ENCODE measurements around the gene NPAS3.
A peak's percentile ranks its signal among the peaks of the same experiment; 100 is the strongest.

Gene NPAS3

DNA sequence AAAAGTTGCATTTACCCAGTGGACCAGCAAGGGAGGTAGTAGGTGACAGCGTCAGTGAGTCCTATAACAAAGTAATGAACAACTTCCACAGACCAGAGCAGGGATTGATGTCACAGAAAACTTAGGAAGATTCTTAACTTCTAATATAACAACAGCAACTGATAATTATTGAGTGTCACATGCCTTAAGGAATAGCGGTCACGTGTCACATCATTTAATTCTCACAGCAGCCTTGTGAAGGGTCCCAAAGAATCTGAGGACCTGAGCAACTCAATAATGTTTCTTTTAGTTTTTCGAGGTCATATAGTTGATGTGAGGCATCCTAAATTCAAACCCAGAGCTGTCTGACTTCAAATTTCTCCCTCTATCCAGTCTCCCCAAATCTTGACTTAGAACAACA lies 590.0 kb downstream of the NPAS3 start:
- no peak for DNase-seq

DNA sequence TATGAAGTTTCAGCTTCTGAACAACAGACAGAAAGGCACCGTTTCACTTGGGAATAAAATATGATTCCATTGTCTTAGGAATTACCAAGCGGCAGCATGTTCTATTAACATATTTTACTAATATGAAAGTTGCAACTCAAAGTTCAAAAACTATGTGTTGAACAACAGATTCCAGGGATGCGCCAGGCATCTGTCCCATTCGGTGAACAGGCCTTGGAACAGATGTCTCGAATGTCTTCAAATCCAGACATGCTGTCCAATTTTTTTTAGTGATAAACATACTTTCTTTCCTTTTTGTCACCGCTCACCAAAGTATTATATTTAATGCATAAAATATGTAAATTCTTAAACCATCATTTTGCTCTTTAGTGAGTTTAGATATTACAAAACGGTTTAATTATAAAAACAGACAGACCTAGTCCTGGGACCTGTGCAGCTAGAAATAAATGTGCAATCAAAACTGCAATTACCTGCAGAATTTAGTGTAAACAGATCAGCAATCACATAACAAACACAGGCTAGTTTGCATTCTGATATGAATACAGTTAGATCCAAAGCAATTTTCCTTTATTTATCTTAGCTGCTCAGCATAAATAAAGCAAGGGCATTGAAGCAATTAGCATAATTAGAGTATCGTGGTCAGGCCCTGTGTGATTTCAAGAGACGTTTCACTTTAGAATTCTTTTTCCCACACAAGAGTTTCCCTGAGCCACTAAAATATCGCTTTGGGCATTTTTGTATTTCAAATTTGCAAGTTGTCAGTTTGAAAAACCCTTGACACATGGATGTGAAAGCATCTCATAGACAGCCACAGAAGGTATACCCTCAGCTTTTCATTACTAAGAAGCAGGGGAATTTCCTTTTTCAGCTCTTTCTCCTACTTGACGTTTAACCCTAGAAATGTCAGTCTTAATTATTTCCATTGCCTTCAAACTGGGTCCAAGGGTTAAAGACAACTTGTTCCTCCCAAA lies 591.4 kb downstream of the NPAS3 start:
- no peak for DNase-seq

DNA sequence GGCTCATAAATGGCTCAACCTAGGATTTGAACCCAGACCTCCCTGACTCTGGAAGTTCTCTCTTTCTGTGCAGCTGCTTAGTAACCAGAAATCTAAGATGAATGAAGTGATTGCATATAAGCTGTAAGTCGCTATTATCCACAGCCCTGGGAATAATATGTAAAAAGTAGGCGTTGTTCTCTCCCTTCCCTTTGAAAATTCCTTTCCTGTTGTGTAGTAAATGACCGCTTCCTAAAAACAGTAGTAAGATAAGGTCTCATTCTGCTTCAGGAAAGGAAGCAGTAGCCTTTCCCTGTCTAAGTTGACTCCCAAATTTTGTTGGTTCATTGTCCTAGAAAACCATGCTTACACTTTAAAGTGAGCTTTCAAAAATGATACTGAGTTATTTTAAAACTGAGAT lies 593.9 kb downstream of the NPAS3 start:
- DNase-seq, result no peak

DNA sequence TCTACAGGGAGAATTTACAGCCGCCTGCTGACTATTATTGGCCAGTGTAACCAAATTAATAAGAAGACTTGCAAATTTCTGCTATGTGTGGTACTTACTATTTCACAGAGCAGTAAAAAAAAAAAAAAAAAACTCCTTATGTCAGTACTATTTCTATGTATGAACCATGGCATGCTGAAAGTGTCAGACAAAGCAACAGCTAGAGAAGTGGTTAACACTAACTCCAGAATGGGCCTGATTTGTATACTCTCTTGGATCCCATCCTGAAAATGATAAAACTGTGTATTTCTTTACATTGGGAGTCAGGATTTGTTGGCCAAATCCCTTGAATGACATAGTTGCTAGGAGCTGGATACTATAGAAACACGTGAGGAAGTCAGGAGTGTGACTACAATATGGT lies 595.4 kb downstream of the NPAS3 start:
- DNase-seq, result no peak

DNA sequence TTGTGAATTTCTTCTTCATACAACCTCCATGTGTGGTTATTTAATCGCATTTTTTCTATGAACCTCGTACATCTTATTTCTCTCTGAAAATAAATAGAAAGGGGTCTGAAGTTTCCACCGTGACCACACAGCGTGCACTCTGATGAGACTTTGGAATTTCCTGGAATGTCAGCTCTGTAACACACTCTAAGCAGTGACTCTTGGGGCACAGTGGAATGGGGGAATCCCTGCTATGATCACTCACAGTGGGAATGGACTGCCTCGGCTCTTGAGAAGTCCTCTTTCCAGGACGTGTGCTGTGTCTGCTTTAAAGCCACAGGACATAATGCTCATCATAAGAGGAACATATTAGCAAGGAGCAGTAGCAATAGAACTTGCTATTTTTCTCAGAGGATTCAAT lies 596.0 kb downstream of the NPAS3 start:
- DNase-seq, result no peak

DNA sequence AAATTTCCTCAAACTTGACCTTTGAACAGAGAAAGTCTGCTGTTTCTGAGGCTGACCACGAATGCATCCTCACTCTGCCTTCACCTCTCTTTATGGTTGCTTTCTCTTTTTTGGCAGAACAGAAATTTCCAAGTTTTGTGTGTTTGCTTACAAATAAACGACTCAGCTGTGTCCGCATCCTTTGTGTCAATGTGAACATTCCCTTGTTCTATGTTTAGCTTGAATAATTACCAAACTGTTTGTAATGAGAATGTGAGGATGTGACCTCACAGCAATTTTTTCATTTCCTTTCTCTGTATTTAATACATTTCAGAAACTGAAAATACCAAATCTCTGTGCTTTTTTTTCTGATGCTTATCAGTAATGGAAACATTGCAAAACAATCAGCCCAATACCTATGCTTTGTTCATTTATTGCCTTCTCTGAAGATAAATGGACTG lies 601.3 kb downstream of the NPAS3 start:
- DNase-seq, result no peak

DNA sequence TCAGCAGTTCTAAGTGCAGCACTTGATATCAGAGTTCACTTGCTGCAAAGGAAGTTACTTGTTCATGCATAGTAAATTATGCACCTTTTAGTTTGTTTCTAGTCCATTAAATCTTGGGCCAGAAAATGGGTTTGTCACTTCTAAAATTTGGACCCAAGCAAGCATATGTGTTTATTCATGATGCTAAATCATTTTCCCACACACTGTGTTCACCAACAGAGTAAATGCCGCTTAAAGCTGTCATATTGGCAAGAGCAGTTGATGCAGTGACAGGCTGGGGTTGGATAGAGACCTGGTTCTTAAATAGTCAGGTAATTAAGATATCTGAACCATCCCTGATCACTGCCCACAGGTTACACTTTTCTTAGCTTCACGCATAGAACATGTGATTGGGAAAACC lies 602.5 kb downstream of the NPAS3 start:
- DNase-seq, result no peak

DNA sequence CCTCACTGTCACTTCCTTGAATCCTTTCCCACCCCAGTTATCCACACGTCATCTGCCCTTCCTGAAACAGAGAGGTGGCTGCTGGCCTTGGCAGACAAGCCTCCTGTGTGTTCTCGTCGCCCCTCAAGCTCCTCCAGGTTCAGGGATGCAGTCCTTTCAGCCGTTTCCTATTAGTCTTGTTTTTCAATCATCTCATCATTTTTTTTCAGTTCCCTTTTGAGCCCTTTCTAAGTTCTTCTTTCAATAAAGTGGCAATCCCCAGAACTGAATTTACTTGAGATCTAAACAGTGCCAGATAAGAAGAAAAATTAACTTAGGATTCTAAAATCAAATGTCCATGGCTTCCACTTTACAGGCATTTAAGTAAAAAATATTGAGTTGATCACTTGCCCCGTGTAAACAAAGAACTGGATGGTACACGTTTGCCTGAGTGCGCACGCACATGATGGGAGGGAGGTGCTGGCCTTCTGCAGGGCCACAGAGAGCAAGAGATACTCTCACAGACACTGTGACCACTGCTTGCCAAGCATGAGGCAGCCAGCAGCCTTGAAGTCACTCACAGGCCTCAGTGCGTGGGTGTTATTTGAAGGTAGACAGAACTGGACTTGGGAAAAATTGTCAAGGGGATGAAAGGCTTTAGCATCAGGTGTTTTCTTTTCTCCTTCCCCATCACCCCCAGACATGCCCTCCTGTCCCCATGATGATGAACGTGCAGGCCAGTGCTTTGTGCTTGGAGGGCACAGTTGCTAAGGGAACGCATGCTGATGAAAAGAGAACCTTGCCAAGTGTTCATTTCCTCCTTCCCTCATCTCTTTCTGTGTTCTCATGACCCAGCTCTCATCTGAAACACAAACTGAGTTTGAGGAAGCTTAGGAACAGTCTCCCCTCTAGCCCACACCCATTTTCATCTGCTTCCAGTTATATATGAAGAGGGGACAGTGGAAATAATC lies 603.9 kb downstream of the NPAS3 start:
- no peak for DNase-seq

DNA sequence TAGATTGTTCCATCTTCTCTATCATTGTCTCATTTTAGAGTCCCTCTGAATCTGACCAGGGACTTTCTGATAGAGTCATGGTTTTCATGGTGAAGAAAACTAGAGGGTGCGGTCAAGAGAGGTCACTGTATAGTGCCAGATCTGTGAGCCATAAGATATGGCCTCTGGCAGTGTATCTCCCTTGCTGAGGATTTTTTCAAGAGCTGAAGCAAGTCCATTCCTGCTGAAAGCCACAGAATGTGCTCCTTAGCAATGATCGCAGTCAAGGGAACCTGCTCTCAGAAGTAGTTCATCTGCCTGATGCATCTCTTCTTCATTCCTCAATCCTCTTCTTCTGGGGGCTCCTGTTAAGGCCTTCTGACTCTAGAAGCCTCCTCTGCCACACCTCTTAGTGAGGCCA lies 607.0 kb downstream of the NPAS3 start:
- no peak for DNase-seq

DNA sequence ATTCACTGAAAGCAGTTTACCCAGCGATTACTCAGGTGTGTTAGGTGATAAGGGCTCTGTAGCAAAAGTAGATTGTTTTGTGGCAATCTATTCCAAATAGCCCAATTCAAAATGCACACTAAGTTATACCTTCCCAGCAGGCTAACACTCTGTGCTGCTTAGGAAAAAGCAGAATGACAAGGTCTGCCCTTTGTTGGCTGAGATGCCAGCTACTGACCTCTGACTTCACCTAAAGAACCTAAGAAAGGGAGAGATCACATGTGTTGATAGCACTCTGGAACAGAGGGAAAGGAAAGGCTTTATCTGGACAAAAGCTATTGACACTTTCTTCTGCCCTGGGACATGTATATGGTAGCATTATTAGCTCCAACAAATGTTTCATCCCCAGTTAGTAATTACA lies 609.9 kb downstream of the NPAS3 start:
- DNase-seq, result no peak

DNA sequence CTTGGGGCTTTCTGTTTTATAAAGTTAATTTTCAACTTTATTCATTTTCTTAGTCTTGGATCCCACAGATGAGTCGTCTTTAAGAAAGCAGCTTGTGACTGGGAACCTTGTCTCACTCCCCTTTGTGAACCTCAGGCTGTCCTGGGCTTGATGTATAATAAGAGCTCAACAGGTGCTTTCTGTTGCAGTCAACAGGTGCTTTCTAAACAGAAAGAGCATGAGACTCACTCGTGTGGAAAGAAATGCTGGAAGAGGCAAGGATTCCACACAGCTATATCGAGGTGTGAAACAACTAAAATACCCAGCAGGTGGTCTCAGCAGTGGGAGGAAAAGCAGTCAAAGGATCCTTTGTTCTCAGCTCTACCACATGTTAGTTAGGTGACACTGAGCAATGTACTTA lies 613.3 kb downstream of the NPAS3 start:
- DNase-seq, result peak; percentile 36

DNA sequence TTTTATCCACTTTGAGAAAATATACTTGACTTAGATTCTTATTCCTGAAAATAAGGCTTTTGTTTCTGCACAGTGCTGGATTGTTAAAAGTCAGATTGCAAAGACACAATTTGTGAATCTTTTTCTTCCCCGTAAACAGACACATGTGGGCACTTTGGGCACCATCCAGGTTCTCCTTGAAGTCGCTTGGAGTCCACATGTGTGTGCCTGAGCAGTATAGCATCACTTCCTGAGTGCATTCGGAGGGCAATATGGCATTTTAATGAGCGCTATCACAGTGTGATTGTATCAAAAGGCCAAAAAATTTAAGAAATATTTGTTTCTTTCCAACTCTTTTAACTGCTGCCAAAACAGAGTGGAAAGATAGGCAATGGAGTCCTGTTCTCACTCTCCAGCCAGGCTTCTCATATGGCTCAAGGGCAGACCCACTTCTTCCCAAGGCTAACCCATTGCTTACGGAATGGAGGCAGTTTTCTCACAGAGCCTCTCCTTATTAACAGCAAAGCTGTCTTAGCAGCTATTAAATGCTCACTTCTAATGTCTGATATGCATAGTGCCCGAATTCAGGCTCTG lies 615.1 kb downstream of the NPAS3 start:
- DNase-seq, result no peak

DNA sequence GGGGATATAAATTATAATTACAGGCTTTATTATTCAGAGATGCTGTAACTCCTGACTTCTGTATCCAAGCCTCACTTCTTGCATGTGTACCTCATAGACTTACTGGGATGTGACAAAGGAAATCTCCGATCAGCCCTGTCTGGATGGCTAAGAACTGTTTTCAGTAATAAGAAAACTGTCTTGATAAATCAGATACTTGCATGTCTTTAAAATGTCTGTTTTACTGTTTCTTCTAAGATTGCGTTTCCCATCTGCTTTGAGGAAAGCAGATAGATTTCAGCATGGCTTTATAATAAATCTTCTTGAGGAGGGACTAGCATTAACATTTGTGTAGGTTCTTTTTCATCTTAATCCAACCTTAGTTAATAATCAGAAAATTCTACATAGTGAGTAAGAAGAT lies 616.3 kb downstream of the NPAS3 start:
- DNase-seq, result no peak

DNA sequence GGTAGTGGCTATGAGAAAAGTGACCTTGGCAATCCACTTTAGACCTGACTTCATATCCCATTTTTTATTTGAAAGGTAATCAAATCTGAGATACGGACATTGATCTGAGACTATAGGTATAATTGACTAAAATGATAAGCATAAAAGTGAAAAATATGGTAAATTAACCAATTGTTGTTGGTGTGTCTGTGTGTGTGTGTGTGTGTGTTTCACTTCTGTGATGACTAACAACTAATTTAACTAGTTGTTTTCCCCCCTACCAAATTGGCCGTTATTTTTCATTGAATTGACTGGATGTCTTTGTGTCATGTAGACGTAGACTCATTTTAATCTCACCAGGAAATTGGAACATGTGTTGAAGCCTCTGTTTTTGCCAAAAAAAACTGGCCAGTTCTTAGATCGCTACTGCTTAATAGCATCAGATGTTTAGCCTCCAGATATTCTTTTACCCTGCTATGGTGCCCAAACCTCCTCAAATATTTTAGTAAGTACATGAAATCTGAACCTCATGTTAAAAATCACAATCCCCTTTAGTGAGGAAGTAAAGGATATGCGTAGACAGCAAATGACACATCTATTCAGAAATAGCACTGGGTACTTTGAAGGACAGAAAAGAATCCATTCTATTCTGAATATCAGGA lies 617.2 kb downstream of the NPAS3 start:
- DNase-seq, result no peak

DNA sequence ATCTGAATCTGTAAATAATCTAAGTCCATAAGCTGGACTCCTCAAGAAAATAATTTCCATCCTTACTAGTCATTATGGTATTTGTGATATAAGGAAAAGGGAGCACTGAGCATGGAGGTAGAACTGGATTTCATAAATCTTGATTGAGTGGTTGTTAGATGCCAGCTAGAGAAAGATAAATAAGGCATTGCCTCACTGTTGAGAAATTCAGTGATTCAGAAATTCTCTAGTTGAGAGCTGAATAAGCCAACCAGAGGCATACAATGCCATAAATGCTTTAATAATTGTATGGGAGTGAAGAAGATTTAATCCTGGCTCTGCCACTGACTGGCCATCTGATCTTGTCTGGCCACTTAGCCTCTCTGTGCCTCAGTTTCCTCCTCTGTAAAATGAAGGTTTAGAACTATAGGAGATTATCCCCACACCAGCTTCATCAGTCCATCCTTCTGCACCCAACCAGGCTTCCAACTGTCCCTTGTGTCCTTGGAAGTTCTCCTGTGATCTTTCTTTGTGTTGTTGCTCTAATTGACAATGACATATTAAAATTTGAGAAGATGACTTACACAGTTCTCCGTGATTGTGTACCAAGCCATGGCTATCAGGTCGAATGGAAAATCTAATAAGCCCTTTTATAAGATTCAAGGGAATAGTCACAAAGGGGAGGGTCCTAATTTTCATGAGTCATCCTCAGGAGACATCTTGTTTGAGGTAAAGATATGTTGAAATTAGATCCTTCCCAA lies 617.9 kb downstream of the NPAS3 start:
- DNase-seq, result no peak

DNA sequence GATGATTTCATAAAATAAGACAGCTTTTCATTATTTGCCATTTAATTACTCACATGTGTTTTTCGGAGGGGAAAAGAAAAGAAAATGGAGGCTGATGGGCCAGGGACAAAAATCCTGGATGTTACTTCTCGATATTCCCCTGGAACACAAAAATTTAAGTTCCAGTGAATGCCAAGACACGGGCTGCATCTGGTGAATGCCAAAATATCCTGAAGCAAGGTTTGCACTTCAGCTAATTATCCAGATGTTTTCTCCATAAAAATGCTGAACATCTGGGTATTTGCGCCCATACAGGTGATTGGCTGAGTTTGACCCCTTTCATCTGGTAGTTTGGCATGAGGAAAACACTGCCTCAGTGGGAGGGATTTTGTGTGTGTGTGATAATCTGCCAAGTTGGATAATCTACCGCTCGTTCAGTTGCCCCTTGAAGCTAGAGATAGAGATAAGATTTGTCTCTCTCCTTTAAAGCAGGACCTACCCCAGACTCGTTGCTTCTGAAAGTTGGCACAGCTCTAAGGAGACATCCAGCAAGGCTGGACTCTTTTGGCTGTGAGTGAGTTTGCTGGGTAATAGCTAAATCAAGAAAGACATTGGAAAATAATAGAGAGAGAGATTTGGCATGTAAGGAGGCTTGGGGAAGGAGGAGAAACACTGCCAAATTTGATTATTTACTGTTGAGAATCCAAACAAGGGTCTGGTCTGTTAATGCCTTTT lies 622.2 kb downstream of the NPAS3 start:
- DNase-seq, result no peak

DNA sequence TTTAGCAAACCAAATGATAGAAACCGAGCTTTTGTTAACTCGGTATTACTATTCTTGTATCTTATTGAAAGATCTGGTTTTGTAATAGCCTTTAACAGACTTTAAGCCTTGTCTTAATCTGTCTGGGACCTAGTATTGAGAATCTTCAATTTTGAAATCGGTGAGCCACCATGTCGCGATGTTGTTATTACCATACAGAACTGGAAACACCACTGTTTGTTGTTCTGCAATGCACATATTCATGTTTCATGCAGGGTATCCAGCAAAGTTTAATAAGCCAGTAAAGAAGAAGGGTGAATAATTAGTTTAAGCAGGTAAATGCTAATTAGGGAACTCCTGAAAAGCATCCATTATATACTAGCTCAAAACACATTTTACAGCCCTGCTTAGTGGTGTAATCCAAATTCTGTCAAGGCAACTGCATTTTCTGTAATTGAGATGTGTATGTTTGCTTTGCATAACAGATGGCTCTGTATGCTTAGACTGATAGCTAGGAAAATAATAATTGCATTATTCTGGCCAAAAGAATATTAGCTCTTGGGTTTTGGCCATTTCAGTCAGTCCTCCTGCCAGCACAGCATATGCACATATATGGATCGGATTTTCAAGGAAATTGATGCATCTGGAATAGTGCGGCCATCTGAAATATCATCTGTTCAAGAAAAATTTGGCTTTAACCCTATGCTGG lies 623.0 kb downstream of the NPAS3 start:
- no peak for DNase-seq

DNA sequence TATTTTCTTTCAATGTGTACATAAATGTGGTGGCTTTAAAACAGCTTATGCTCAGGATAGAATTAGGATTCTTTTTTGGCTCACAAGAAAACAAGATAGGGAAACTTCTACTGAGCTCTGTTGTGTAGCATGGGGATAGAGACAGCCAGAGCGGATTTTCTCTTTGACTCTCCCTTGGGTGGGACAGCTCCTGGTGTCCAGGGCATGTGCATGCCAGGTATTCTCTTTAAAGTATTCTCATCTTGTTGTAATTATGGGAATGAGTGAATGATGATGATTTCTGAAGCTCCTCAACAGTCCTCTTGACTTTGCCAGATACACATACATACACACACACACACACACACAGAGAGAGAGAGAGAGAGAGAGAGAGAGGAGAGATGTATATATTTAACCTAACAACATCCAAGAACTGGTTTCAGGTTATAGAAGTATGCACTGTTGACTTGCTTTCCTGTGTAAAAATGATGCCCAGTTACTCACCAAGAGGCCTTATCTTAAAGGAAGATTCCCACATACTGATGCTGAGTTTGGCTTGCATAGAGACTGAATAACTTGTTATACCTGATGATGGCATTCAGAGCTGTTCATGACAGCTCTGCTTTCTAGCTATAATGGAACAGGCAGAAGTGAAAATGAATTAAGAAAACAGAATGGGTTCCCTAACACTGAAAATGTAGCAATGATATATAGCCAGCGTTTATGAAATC lies 624.7 kb downstream of the NPAS3 start:
- DNase-seq, result no peak

DNA sequence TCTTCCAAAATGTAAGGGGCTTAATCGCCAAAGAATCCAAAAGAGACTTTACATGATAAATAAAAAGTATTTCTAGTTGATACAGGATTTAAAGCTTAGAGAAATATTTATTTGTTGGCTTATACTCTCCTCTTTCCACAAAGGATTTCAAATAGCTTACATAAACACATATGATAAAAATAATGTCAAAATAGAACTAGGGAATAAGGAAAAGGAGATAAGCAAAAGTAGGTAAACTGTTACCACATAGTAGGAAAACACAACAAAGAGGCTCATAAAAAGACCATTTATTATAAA lies 625.2 kb downstream of the NPAS3 start:
- DNase-seq, result no peak
